ENCODE data around the gene SPG21.

DNA sequence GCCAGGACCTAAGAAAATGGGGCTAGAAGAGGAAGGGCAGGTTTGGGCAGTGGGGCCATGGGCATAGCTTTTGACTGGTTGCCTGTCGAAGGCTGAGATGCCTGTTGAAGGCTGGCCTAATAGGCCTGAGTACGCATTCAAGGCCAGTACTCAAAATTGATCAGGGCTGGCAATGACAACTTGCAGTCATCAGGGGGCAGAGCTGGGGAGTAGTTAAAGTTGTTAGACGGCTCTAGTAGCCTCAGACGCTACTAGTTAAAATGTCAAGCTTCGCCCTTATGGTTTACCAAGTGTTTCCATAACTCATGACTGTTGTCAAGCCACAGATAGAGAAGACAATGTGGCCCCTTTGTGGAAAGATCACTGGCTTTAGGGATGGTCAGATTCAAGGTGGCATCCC is 28.7 kb downstream of the SPG21 start:
- TF ChIP-seq POLR2A (IDR thresholded peaks at IDR 0.05; ENCODE audit: low read depth, low read length) (no peak), POLR2AphosphoS5 (IDR thresholded peaks at IDR 0.05; ENCODE audit: low read depth, low read length) (no peak)
